ENCODE data around the gene THPO.

THPO gene

GRCh38 chr3:184359610-184360009 lies 18.4 kb downstream of the THPO start:
- Histone ChIP-seq H3K36me3 (ENCODE audit: control insufficient read depth, insufficient read depth, low read length) (peaks cover 9% of the 10 kb centered on the region), H3K9me3 (ENCODE audit: control insufficient read depth, insufficient read depth, low read length) (no peaks in the 10 kb centered on the region), H3K4me3 (ENCODE audit: low read depth, low read length) (peak overlapping the region; percentile 16), H3K9ac (ENCODE audit: low read depth, low read length) (no peak overlapping the region), H3K27me3 (ENCODE audit: control insufficient read depth, insufficient read depth, low read length) (peaks cover 32% of the 10 kb centered on the region), H3K4me1 (ENCODE audit: control insufficient read depth, insufficient read depth, low read length) (peaks cover 17% of the 10 kb centered on the region)

DNA sequence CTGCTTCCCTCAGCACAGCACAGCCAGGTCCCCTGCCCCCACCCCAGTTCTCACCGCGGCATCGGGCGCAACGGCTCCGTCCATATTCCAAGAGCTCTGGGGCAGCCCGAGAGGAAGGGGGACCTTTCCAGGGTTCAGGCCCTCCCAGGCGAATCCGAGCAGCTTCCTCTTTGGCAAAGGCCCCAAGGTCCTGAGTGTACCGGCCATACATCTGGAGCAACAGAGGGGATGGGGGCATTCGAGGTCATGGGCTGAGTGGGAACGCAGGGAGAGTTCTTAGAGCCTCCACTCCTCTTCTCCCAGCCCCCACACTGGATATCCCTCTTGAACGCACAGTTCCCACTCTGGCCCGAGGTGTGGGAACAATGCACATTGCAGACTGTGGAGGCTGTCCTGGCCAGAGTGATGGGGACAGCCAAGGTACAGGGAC lies 19.1 kb downstream of the THPO start:
- Histone ChIP-seq H3K4me3 (ENCODE audit: low read depth, low read length) (peak overlapping the region; percentile 16), H3K36me3 (ENCODE audit: control insufficient read depth, insufficient read depth, low read length) (peaks cover 12% of the 10 kb centered on the region), H3K9ac (ENCODE audit: low read depth, low read length) (no peak overlapping the region), H3K27me3 (ENCODE audit: control insufficient read depth, insufficient read depth, low read length) (peaks cover 32% of the 10 kb centered on the region), H3K9me3 (ENCODE audit: control insufficient read depth, insufficient read depth, low read length) (no peaks in the 10 kb centered on the region), H3K4me1 (ENCODE audit: control insufficient read depth, insufficient read depth, low read length) (peaks cover 17% of the 10 kb centered on the region)

DNA sequence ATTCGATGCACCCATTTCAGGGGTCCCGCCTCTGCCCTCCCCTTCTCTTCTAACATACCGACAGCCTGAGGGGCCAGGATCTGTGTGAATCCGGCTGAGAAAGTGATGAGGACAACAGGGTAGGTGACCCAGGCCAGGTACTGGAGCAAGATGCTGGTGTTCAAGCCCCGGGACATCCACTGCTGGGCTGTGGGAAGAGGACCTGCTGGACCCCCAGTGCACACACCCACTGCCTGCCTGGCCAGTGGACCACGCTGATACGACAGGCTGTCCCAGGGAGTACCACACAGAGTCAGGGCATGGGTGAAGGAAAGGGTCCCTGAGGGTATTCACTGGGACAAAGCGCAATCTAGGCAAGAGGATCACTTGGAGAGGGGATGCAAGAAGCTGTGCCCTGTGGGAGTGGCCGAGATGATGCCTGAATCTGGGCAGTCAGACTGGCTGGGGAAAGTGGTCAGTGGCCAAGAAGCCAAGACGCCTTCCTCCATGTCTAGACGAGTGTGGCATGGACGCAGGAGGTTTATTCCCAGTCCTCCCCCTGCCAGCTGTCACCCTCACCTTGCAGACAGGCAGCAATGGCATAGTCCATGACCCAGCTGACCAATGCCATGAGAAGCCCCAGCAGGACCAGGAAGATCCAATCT lies 19.8 kb downstream of the THPO start:
- no peak overlapping the region for H3K9ac ChIP-seq (ENCODE audit: low read depth, low read length)
- peaks cover 18% of the 10 kb centered on the region for H3K36me3 ChIP-seq (ENCODE audit: control insufficient read depth, insufficient read depth, low read length)

DNA sequence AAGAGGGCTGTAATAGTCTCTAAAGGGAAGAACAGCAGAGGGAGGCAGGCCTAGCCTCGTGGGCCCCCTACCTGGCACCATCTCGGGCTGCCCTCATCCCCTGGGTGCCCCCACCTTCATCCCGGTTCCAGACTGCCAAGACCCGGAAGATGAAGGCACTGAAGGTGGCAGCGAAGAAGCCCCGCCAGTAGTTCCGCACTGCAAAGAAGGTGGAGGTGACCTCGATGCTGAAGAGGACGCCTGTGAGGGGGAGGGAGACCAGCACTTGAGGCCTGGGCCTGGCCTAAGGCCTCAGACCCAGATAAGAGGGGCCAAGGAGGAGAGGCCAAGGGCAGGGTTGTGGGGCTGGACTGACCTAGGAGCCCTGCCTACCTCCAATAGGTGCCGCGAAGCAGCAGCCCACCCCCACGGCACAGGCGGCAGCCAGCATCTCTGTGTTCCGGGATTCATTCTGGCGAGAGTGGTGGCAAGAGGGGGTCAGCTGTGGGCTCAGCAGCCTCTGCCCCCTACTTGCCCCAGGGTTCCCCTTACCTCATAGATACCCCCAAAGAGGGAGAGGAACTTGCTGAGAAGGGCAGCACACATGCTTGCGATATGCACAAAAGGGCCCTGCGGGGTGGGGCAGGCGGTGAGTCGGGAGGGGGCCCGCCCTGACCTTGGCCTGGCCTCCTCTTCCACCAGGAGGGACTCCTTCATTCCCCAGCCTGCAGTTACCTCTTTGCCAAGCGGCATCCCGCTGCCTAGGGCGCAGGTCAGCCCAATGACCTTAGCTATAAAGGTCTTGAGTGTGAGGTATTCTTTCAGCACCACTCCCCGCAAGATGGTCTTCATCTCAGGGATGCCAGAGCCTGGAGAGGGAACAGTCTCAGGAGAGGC lies 20.5 kb downstream of the THPO start:
- H3K9ac ChIP-seq (ENCODE audit: low read depth, low read length), result no peak overlapping the region
- H3K27me3 ChIP-seq (ENCODE audit: control insufficient read depth, insufficient read depth, low read length), result peaks cover 32% of the 10 kb centered on the region
- no peaks in the 10 kb centered on the region for H3K9me3 ChIP-seq (ENCODE audit: control insufficient read depth, insufficient read depth, low read length)
- peaks cover 21% of the 10 kb centered on the region for H3K36me3 ChIP-seq (ENCODE audit: control insufficient read depth, insufficient read depth, low read length)
- no peak overlapping the region for H3K4me3 ChIP-seq (ENCODE audit: low read depth, low read length)
- H3K4me1 ChIP-seq (ENCODE audit: control insufficient read depth, insufficient read depth, low read length), result peaks cover 17% of the 10 kb centered on the region

More for the DNA sequence above, 19.8 kb downstream of the THPO start:
- H3K9me3 ChIP-seq (ENCODE audit: control insufficient read depth, insufficient read depth, low read length), result no peaks in the 10 kb centered on the region
- H3K4me1 ChIP-seq (ENCODE audit: control insufficient read depth, insufficient read depth, low read length), result peaks cover 17% of the 10 kb centered on the region
- no peak overlapping the region for H3K4me3 ChIP-seq (ENCODE audit: low read depth, low read length)
- peaks cover 32% of the 10 kb centered on the region for H3K27me3 ChIP-seq (ENCODE audit: control insufficient read depth, insufficient read depth, low read length)

GRCh38 chr3:184355261-184356040 lies 22.6 kb downstream of the THPO start:
- Histone ChIP-seq H3K36me3 (ENCODE audit: control insufficient read depth, insufficient read depth, low read length) (peaks cover 25% of the 10 kb centered on the region), H3K4me3 (ENCODE audit: low read depth, low read length) (no peak overlapping the region), H3K9me3 (ENCODE audit: control insufficient read depth, insufficient read depth, low read length) (no peaks in the 10 kb centered on the region), H3K4me1 (ENCODE audit: control insufficient read depth, insufficient read depth, low read length) (peaks cover 12% of the 10 kb centered on the region), H3K27me3 (ENCODE audit: control insufficient read depth, insufficient read depth, low read length) (peaks cover 24% of the 10 kb centered on the region), H3K9ac (ENCODE audit: low read depth, low read length) (no peak overlapping the region)

DNA sequence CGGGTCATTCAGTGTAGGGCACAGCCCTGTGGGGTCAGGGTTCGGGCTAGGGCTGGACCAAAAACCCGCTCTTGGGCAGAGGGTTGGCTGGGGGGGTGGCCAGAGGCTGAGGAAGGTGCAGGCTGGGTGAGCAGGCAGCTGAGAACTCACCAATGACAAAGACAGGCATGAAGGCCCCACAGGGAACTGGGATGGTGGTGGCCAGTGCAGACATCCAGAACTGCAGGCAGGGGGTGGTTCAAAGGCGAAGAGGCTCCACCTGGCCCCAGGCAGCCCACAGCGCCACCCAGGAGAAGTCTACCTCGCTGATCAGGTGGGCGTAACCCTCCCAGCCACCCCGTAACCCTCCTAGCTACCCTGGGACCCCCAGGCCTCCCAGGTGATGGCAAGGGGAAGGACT lies 23.3 kb downstream of the THPO start:
- H3K36me3 ChIP-seq (ENCODE audit: control insufficient read depth, insufficient read depth, low read length), result peaks cover 25% of the 10 kb centered on the region

DNA sequence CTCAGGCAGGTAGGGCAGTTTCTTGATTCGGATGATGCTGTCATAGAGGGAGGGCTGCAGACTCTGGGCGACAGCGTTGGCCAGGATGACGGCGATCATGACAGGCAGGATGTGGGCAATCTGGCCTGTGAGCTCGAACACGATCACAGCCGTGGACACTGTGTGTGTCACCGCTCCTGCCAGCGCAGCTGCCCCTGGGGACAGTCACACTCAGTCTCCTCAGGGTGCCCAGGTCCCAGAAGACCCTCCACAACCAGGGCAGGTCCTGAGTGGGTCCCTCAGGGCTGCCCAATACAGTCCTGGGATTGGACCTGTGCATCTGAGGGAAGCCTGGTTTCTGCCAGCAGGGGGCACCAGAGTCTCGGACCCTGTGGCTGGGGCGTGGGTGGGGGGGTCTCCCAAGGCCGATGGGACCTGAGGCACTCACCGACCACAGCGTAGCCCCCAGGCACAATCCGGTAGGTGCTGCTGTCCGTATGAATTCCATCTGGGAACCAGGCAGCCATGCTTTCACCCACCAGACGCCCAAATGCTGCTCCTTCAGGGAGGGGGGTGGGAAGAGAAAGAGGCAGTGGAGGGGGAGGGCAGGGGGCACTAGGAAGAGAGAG lies 23.8 kb downstream of the THPO start:
- no peak overlapping the region for H3K4me3 ChIP-seq (ENCODE audit: low read depth, low read length)

More for the DNA sequence above, 23.3 kb downstream of the THPO start:
- H3K9me3 ChIP-seq (ENCODE audit: control insufficient read depth, insufficient read depth, low read length), result no peaks in the 10 kb centered on the region
- peaks cover 6% of the 10 kb centered on the region for H3K4me1 ChIP-seq (ENCODE audit: control insufficient read depth, insufficient read depth, low read length)
- peaks cover 19% of the 10 kb centered on the region for H3K27me3 ChIP-seq (ENCODE audit: control insufficient read depth, insufficient read depth, low read length)
- no peak overlapping the region for H3K4me3 ChIP-seq (ENCODE audit: low read depth, low read length)
- no peak overlapping the region for H3K9ac ChIP-seq (ENCODE audit: low read depth, low read length)

DNA sequence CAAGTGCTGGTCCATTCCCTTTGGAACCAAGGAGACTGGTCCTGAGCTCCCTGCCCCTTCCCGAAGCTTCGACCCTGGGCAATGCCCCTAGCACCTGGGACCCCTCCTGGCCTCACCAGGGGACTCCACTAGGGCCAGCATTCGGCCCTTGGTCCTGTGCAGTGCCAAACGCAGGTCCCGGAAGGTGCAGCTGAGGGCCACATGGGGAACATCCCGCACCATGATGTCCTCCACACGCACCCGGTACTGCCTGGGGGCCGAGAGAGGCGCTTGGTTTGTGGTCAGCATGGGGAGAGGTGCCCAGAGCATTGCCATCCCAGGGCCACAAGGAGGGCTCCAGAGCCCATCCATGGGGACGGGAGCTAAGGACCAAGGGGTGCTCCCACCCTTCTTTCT lies 24.5 kb downstream of the THPO start:
- Histone ChIP-seq H3K4me1 (ENCODE audit: control insufficient read depth, insufficient read depth, low read length) (peaks cover 2% of the 10 kb centered on the region), H3K9me3 (ENCODE audit: control insufficient read depth, insufficient read depth, low read length) (no peaks in the 10 kb centered on the region), H3K9ac (ENCODE audit: low read depth, low read length) (no peak overlapping the region), H3K27me3 (ENCODE audit: control insufficient read depth, insufficient read depth, low read length) (peaks cover 8% of the 10 kb centered on the region), H3K4me3 (ENCODE audit: low read depth, low read length) (no peak overlapping the region), H3K36me3 (ENCODE audit: control insufficient read depth, insufficient read depth, low read length) (peaks cover 25% of the 10 kb centered on the region)

More for the DNA sequence above, 23.8 kb downstream of the THPO start:
- Histone ChIP-seq H3K4me1 (ENCODE audit: control insufficient read depth, insufficient read depth, low read length) (peaks cover 5% of the 10 kb centered on the region), H3K9ac (ENCODE audit: low read depth, low read length) (no peak overlapping the region), H3K27me3 (ENCODE audit: control insufficient read depth, insufficient read depth, low read length) (peaks cover 15% of the 10 kb centered on the region), H3K9me3 (ENCODE audit: control insufficient read depth, insufficient read depth, low read length) (no peaks in the 10 kb centered on the region), H3K36me3 (ENCODE audit: control insufficient read depth, insufficient read depth, low read length) (peaks cover 25% of the 10 kb centered on the region)

- H3K36me3 ChIP-seq (ENCODE audit: control insufficient read depth, insufficient read depth, low read length), result peaks cover 22% of the 10 kb centered on the region
Observed at GRCh38 chr3:184352897-184353545, 25.0 kb downstream of the THPO start.

DNA sequence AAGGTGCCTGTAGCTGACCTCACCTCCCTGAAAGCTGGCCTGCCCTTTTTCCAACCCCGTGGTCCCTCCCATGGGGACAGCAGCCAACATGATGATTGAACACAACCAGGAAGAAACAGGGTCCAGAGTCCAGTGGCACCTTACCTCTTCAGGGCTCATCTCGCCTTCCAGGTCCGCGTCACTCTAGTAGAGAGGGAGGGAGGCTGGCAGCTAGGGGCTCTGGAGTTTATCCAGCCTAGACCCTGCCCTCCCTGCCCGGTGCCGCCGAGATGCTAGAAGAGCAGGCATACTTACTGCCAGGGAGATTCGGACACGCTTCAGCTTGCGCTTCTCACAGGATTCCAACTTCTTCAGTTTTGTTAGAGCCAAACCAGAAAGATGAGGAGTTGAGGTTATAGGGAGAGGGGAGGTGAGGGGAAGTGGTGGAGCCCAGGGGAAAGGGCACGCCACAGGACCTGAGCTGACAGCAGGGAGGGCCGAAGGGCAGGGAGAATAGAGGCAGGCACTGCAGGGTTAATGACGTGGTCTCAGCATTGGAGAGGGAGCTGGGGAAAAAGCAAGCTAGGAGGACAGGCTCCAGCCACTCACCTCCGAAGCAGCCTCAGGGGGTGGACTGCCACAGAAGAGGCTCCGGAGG lies 25.7 kb downstream of the THPO start:
- H3K9ac ChIP-seq (ENCODE audit: low read depth, low read length), result no peak overlapping the region
- no peak overlapping the region for H3K4me3 ChIP-seq (ENCODE audit: low read depth, low read length)
- peaks cover 22% of the 10 kb centered on the region for H3K36me3 ChIP-seq (ENCODE audit: control insufficient read depth, insufficient read depth, low read length)
- H3K27me3 ChIP-seq (ENCODE audit: control insufficient read depth, insufficient read depth, low read length), result no peaks in the 10 kb centered on the region
- H3K9me3 ChIP-seq (ENCODE audit: control insufficient read depth, insufficient read depth, low read length), result no peaks in the 10 kb centered on the region
- peaks cover 2% of the 10 kb centered on the region for H3K4me1 ChIP-seq (ENCODE audit: control insufficient read depth, insufficient read depth, low read length)

More at GRCh38 chr3:184352897-184353545, 25.0 kb downstream of the THPO start:
- H3K9ac ChIP-seq (ENCODE audit: low read depth, low read length), result no peak overlapping the region
- peaks cover 3% of the 10 kb centered on the region for H3K27me3 ChIP-seq (ENCODE audit: control insufficient read depth, insufficient read depth, low read length)
- peaks cover 2% of the 10 kb centered on the region for H3K4me1 ChIP-seq (ENCODE audit: control insufficient read depth, insufficient read depth, low read length)
- H3K9me3 ChIP-seq (ENCODE audit: control insufficient read depth, insufficient read depth, low read length), result no peaks in the 10 kb centered on the region
- no peak overlapping the region for H3K4me3 ChIP-seq (ENCODE audit: low read depth, low read length)

Data from iPS-15b (cell line).